GM18861 (cell line): ENCODE results near the gene EZR.
A peak's percentile ranks its signal among the peaks of the same experiment; 100 is the strongest.

Experiments
- ATAC-seq: cut with Tn5 transposase; IDR thresholded peaks from one replicate; pipeline ENCODE4 v1.9.1; 2021; ENCODE audit not compliant: unreplicated experiment

Gene EZR

DNA sequence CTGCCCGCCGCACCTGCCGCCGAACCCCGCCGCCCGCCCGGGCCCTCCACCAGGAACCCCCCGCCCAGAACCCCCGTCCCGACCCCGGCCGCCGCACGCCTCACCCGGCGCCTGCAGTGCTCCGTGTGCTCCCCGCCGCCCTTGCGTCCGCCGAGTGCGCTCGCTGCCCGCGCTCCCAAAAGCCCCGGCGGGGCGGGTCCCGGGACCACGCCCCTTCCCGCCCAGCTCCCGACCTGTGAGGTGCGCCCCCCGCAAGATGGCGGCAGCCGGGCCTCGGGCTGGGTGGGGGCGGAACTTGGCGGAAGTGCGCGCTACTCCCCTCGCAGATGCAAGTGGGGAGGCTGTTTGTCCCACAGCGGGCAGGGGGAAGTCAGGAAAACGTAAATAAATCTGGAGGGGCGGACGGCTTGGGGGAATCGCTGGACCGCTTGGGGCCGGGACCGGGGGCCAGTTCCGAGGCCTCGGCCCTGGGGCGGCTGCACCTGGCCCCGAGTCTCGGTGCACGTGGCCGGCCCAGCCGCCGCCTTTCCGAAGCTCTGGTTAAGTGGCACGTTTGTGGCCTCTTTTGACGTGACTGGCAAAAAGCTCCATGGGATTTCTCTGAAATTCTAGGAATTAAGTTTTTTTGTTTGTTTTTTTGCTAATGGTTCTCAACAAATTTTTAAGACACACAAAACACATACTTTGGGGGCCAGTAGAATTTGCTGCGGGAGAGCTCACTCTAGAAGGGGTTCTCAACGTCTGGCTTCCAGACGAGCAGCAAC lies at the start of gene EZR:
Gene EZR, minus strand, starts transcription at position 156 of the 764 bp plus-strand sequence. CDS start 1,275 bp downstream, outside the sequence.
- ATAC-seq: peak; percentile 19

DNA sequence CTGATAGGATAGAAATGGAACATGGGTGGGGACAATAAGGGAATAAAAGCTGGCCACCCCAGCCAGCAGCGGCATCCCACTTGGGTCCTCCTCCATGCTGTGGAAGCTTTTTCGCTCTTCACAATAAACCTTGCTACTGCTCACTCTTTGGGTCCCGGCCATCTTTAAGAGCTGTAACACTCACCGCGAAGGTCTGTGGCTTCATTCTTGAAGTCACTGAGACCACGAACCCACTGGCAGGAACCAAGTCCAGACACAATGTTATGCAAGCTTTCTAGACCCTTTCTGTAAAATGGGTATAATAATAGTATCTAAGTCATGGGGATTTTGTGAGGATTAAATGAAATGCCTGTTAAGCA lies 48.9 kb upstream of the EZR start:
- ATAC-seq: no peak

DNA sequence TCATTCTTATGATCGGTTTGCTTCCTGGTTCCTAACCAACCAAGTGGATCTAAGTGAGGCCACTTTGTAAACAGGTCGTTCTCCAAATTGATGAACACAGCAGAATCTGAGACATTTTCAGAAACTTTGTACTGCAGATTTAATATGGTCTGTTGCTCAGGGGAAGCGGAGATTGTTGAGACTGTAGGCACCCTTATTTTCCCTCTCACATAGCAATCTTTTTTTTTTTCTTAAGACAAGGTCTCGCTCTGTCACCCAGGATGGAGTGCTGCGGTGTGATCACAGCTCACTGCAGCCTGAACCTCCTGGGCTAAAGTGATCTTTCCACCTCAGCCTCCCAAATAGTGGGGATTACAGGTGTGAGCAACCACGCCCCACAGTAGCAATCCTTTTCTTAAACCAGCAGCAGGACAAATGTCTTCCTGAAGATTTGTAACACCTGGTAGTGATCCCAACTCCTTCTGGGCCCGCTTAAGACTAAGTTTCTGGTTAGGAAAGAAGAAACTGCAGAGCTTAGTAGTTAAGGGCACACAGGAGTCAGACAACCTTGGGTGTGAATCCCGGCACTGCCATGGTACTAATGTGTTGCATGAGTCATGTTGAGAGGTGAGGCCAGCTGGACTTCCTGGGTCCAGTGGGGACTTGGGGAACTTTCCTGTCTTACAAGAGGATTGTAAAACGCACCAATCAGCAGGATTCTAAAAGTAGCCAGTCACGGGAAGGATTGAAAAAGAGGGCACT lies 48.4 kb upstream of the EZR start:
- ATAC-seq: no peak

DNA sequence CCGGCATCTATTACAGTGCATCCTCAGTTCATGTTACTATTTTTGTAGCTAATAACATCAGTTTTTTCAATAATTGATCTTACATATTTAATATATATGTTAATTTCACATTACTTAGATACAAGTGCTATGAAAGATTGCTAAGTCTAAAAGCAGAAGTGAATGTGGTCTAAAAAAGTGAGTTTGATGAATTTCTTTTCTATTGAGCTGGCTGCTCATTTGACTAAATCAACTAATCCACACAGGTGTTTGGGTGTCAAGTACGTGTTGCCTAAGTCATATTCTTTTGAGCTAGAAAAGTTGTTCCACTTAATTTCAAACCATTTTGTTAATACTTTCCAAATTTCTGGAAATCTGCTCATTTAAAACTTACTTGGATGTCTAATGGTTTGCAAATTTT lies 46.6 kb upstream of the EZR start:
- no peak for ATAC-seq

DNA sequence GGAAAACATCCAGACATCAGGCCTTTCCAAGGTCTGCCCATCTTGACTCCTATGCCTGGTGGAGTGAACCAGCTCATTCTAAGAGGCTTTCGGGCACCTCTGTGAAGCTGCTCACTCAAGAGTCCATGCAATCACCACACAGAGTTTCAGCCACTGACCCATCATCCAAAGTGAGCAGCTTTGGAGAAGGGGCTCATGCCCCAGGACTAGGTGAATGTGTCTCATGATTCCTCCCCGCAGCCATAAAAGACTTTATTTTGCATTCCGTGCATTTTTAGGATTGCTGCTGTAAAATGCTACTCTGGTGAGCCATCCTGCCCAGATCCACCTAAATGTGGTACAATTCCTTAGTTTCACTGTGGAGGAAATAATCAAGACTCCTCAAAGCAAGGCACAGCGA lies 44.5 kb upstream of the EZR start:
- ATAC-seq: no peak

DNA sequence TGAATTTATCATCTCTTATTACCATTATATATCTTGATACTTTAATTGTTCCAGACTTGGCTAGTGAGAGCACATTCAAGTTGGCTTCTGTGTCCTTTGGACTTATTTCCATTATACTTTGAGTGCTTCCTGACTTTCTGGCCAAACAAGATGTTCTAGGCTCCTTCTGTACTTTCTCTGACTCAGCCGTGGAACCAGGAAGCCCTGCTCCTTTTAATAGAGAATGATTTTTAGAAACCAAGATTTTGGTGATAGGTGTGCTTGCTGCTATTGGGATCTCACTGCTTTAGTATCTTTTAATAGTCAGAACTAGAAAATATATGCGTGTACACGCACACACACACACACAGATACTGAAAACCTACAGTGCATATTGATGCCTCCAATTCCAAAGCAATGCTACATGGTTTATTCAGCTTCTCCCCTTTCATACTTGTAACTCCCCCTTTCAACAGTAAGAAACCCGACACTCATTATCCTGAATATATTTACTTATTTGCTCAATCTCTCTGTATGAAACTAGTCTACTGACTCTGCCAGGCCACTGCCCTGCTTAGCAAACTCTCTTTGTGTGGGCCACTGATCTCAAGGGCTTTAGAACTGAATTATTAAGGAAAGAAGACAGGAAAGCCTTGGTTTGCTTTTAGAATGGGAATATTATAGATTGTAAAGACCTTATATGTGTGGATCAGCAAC lies 42.7 kb upstream of the EZR start:
- ATAC-seq: no peak

DNA sequence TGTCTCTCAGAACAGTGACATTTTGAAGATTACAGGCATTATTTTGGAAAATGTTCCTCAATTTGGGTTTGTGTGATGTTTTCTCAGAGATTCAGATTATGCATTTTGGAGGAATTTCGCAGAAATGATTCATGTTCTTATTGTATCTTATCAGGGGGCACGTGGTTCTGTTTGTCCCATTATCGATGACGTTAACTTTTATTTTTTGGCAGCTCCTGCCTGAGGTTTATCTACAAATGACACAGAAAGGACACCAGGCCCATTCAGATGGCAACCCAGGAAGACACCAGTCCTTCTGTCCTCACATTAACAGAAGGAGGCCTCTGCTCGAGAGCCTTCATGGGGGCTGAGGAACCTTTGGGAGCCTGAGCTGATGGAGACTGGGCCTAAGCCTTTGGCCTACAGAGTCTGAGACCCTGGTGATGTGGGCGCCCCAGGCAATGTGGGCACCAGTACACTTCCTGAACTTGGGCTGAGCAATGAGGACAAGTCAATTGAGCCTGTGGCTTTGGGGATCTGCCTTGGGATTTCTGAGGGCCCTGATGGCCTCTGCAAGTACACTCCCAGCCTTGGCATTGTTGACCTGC lies 41.2 kb upstream of the EZR start:
- ATAC-seq: no peak

DNA sequence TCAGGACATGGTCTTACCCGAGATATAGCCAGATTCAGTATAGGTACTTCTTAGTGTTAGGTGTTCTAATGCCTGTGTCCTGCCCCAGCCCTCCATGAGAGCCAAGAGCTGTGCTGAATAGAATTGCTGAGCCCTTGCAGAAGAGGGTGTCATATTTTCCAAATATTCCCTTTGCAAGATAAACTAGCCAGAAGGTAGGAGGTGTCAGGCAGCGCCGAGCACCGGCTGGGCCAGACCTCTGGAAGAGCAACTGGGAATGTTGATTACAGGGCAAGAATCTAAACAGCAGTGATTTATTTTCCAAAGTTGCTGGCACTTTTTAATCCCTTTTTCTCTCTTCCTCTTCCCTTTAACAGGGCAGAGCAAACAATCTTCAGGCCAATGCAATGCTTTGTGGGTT lies 37.1 kb upstream of the EZR start:
- ATAC-seq: no peak

DNA sequence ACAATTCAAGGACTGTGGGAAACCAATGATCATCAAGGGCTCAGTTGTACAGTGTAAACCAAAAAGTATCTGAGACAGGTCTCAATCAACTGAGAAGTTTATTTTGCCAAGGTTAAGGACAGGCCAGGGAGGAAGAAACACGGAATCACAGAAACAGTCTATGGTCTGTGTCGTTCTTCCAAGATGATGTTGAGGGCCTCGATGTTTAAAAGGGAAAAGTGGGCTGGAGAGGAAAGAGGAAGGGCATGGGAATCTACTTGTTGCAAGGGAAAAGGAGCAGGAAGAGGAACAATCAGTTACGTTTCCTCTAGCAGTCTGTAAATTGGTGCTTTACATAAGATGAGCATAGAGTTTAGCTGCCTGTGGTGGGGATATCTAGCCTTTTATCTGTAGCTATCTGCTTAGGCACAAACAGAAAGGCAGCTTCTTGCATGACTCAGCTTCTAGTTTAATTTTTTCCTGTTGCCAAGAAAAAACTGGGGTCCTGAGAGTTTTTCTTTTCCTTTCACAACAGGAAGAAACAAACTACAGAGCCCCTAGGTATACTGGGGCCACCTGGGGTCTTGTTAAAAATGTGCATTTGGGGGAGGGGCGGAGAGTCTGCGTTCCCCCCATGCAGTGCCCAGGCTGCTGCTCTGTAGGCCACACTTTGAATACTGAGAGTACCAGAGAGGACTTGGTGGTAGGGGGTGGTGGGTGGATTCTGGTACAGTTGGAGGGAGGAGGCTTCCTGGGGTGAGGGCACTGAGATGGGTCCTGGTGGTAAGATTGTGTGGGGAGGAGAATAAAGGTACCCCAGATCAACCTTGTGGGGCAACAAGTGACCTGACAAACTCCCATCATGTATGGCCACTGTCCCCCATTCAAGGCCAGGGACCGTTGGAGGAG lies 35.3 kb upstream of the EZR start:
- ATAC-seq: no peak

DNA sequence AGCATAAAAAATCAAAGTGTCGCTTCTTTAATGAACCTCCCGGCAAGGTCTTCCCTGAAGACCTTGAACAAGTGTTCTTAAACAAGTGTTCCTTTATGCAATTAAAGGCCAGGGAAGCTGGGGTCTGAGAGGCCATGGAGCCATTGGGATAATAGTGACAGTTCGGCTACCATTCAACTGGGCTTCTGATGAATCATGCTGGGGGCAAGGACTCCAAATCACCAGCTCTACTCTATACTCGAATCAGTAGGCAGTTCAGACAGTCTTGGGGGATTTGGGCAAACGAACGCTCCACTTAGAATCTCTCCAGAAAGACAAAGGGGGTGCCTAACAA lies 34.7 kb upstream of the EZR start:
- no peak for ATAC-seq

DNA sequence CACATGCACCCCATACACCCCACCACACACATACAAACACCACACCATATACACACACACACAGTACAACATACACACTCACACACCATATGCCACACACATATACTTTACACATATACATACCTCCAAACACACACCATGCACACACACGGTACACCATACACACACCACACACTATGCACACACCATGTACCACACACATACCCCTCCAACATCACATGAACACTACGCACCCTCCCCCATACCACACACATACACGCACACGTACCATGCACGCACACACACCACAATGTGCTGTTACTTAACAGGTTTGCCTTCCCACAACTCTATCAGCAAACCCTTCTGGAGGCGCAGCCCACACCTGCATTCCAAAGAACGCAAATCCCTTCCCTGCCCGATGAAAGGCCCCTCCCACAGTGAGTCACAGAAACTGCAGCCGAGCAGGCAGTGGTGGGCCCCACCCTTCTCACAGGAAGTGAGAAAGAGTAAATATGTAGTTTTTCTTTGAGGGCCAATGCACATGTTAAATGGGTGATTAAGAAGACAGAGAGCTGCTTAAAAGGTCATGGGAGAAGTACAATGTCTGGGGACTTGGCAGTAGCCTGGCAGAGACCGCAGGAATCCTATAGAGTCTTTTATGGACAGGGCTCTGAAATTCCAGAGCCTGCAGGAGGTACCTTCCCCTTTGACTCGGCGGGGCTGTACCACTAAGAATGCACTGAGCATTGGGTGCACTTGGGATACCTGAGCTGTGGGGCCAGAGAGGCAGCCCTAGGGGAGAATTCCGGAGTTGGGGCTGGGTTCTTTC lies 34.1 kb upstream of the EZR start:
- ATAC-seq: peak; percentile 73

DNA sequence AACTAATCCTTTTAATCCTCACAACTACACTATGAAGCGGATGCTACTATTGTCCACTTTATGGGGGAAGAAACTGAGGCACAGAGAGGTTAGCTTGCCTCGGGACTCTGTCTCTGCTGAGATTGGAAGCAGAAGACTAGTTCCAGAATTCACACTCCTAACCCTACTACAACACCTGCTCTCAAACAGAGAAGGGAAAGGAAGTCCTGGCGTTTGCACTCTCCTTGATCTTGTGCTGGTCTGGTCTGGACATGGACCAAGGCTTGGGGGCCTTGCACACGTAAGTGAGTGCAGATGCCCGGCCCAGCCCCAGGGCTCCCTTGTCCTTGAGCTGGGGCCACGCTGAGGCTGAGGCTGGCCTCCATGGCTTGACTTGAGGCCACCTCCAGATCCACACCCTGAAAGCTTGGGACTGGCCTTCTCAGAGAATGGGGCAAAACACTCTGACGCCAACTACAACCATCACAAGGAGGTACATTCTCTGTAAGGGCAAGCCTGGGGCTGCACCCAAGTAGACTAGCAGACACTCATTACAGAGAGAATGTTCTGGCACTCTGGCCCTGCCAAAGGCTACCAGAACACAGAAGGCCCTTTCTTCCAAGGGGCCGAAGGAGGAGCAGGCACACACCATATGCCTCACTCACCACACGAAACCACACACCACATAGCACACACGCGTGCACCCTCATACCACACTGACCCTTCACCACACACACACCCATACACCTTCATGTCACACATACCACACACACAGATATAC lies 33.3 kb upstream of the EZR start:
- ATAC-seq: no peak

DNA sequence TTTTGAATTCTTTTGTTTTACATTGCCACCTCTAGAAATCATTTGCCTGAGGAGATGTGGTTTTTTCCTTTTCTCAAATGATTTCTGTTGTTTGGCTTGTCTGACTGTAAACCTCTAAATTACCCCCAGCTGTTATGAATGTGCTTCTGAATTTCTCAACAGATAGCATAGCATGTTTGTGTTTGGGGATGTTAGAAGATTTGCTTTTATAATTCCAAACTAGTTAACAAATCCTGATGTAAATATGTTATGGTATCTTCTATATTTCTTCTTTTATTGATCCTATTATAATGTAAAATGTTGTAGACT lies 31.6 kb upstream of the EZR start:
- ATAC-seq: no peak

DNA sequence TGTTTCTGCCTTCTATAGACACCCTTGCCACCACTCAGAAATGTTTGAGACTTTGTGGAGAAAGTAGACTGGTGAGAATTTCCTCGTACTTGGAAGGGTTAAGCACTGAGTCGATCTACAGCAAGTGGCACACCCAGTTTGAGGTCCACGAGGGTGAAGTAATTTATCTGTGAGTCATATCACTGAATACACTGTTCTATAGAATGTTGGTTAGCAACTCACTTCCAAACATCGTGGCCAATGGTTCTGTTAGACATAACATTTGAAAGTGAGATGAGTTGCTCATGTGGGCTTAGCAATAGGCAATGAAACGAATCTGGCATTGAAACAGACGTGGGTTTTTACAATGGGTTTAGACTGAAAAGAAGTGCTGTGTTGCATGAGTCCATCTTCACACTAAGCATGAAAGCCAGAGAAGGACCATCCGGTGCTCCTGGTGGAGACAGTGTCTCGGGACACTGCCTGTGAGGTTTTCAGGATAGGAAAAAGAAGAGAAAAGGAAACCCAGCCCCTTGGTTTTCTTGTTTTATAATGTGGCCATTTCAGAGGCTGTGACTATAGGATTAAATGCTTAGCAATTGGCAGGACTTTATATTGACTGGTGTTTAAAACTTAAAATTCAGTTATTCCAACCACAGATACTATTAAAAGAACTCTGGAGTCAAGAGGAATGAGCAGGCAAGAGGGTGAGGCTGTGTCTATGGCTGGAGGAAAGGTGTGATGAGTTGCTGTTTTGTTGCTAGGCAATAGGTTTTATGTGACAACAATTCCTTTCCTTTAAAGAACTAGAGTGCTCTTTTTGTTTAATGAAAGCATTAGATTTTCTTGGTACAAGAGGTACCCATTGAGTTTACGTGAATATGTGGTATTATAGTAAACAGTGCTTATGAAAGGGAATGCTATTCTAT lies 31.0 kb upstream of the EZR start:
- ATAC-seq: no peak

DNA sequence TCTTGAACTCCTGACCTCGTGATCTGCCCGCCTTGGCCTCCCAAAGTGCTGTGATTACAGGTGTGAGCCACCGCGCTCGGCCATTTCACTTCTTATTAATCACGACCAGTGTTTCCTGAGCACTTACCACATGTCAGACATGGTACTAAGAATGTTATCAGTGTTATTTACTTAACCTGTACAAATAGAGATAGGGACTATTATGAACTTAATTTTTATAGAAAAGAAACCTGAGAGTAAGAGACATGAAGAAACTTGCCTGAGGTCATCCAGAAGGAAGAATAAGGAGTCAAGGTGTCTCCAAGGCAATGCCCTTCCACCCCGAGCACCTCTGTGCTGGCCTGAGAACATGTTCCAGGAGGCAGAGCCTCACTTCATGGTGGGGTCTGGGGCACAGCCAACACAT lies 29.3 kb upstream of the EZR start:
- ATAC-seq: no peak

DNA sequence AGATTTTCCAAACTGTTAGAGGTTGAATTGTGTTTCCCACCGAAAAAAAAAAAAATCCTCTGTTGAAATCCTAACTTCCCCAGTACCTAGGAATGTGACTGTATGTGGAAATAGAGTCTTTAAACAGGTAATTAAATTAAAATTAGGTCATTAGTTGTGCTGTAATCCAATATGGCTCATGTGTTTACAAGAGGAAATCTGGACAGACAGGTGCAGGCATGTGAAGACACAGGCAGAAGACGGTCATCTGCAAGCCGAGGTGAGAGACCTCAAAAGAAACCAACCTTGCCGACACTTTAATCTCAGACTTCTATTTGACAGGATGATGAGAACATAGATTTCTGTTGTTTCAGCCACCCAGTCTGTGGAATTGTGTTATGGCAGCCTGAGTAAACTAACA lies 28.6 kb upstream of the EZR start:
- no peak for ATAC-seq

DNA sequence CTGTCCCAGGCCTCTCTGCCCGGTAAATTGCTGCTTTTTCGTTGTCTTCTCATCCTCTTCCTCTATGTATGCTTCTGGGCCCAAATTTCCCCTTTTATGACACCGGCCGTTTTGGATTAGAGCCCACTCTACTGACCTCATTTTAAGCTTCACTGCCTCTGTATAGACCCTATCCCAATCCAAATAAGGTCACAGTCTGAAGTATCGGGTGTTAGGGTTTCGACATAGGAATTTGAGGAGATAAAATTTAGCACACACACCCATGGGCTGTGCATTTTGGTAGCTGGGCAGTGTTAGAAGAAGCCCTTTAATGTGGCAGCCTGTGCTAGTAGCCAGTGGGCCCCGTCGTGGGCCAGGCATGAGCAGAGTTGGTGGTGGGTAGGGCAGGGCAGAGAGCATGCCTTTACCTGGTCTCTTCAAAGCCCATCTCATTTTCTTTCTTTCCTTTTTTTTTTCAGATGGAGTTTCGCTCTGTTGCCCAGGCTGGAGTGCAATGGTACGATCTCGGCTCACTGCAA lies 27.9 kb upstream of the EZR start:
- no peak for ATAC-seq
